ENCODE measurements around the gene PLEKHA1.

DNA sequence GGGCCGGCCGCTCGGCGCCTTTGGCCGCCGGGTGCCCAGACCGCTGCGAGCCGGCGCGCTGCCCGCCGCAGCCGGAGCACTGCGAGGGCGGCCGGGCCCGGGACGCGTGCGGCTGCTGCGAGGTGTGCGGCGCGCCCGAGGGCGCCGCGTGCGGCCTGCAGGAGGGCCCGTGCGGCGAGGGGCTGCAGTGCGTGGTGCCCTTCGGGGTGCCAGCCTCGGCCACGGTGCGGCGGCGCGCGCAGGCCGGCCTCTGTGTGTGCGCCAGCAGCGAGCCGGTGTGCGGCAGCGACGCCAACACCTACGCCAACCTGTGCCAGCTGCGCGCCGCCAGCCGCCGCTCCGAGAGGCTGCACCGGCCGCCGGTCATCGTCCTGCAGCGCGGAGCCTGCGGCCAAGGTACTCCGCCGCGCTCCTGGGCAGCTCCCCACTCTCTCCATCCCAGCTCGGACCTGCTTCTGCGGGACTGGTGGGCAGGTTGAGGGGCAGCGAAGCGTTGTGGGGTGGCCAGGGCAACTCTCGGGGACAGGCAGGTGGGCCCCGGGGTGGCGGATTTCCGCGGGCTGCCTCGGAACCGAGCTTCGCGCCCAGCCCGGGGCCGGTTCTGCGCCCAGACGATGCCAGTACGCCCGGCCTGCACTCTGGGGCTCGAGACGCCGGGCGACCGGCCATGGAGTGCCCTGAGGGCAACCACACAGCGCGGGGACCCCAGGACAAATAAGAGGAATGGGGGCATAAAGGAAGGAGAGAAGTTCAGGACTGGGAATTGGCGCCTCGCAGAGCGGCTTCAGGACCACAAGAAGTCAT is 87.4 kb downstream of the PLEKHA1 start:
- TF ChIP-seq, protein P1, sequence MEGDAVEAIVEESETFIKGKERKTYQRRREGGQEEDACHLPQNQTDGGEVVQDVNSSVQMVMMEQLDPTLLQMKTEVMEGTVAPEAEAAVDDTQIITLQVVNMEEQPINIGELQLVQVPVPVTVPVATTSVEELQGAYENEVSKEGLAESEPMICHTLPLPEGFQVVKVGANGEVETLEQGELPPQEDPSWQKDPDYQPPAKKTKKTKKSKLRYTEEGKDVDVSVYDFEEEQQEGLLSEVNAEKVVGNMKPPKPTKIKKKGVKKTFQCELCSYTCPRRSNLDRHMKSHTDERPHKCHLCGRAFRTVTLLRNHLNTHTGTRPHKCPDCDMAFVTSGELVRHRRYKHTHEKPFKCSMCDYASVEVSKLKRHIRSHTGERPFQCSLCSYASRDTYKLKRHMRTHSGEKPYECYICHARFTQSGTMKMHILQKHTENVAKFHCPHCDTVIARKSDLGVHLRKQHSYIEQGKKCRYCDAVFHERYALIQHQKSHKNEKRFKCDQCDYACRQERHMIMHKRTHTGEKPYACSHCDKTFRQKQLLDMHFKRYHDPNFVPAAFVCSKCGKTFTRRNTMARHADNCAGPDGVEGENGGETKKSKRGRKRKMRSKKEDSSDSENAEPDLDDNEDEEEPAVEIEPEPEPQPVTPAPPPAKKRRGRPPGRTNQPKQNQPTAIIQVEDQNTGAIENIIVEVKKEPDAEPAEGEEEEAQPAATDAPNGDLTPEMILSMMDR (IDR thresholded peaks at IDR 0.05): no peak
- no peak for TF ChIP-seq MEF2A (IDR thresholded peaks at IDR 0.05; ENCODE audit: borderline replicate concordance, low read depth)
- no peak for TF ChIP-seq EP300 (IDR thresholded peaks at IDR 0.05; ENCODE audit: borderline replicate concordance in 1 of 2, low read depth in 1 of 2, low read length in 1 of 2)
- TF ChIP-seq, protein P2, sequence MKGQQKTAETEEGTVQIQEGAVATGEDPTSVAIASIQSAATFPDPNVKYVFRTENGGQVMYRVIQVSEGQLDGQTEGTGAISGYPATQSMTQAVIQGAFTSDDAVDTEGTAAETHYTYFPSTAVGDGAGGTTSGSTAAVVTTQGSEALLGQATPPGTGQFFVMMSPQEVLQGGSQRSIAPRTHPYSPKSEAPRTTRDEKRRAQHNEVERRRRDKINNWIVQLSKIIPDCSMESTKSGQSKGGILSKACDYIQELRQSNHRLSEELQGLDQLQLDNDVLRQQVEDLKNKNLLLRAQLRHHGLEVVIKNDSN (IDR thresholded peaks at IDR 0.05; ENCODE audit: borderline replicate concordance, low read depth): no peak
- TF ChIP-seq RFX5 (IDR thresholded peaks at IDR 0.05; ENCODE audit: low read length): no peak
- TF ChIP-seq, protein P3, sequence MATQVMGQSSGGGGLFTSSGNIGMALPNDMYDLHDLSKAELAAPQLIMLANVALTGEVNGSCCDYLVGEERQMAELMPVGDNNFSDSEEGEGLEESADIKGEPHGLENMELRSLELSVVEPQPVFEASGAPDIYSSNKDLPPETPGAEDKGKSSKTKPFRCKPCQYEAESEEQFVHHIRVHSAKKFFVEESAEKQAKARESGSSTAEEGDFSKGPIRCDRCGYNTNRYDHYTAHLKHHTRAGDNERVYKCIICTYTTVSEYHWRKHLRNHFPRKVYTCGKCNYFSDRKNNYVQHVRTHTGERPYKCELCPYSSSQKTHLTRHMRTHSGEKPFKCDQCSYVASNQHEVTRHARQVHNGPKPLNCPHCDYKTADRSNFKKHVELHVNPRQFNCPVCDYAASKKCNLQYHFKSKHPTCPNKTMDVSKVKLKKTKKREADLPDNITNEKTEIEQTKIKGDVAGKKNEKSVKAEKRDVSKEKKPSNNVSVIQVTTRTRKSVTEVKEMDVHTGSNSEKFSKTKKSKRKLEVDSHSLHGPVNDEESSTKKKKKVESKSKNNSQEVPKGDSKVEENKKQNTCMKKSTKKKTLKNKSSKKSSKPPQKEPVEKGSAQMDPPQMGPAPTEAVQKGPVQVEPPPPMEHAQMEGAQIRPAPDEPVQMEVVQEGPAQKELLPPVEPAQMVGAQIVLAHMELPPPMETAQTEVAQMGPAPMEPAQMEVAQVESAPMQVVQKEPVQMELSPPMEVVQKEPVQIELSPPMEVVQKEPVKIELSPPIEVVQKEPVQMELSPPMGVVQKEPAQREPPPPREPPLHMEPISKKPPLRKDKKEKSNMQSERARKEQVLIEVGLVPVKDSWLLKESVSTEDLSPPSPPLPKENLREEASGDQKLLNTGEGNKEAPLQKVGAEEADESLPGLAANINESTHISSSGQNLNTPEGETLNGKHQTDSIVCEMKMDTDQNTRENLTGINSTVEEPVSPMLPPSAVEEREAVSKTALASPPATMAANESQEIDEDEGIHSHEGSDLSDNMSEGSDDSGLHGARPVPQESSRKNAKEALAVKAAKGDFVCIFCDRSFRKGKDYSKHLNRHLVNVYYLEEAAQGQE (IDR thresholded peaks at IDR 0.05; ENCODE audit: low read depth, low read length): no peak
- no peak for TF ChIP-seq EZH2phosphoT487 (IDR thresholded peaks at IDR 0.05; ENCODE audit: borderline replicate concordance, low read depth)
- no peak for TF ChIP-seq RCOR1 (IDR thresholded peaks at IDR 0.05; ENCODE audit: low read length)
- no peak for TF ChIP-seq POLR2AphosphoS5 (IDR thresholded peaks at IDR 0.05; ENCODE audit: low read depth, low read length)
- no peak for TF ChIP-seq JUND (IDR thresholded peaks at IDR 0.05)
- no peak for TF ChIP-seq SMC3 (IDR thresholded peaks at IDR 0.05; ENCODE audit: low read depth, low read length)
- TF ChIP-seq TEAD4 (IDR thresholded peaks at IDR 0.05; ENCODE audit: borderline replicate concordance, insufficient read depth): no peak
- TF ChIP-seq, protein P4, sequence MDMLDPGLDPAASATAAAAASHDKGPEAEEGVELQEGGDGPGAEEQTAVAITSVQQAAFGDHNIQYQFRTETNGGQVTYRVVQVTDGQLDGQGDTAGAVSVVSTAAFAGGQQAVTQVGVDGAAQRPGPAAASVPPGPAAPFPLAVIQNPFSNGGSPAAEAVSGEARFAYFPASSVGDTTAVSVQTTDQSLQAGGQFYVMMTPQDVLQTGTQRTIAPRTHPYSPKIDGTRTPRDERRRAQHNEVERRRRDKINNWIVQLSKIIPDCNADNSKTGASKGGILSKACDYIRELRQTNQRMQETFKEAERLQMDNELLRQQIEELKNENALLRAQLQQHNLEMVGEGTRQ (IDR thresholded peaks at IDR 0.05; ENCODE audit: borderline replicate concordance, low read depth, low read length): no peak
- no peak for TF ChIP-seq TCF12 (IDR thresholded peaks at IDR 0.05)
